GM18951 (cell line): ENCODE measurements around the gene VIM.
A peak's percentile ranks its signal among the peaks of the same experiment; 100 is the strongest.

Experiments used
- POLR2A ChIP-seq: IDR thresholded peaks from 4 replicates; pipeline ENCODE4 v1.6.1; 2011; ENCODE audit warnings: mild to moderate bottlenecking; ENCODE audit not compliant: insufficient read length, insufficient read depth; ENCODE audit errors: extremely low read depth
- in situ Hi-C: fragments of 300-500 bp; cut with MboI; formaldehyde crosslinking; loops from one replicate; pipeline ENCODE4 v1.12.0; 2022; ENCODE audit warnings: low sequenced_read_pairs, mixed read lengths, inconsistent platforms; ENCODE audit not compliant: unreplicated experiment

Gene VIM

GRCh38 chr10:17214971-17215781 is 12.9 kb upstream of the VIM start:
- no peak for TF ChIP-seq POLR2A
- in situ Hi-C loops: no loop called here

DNA sequence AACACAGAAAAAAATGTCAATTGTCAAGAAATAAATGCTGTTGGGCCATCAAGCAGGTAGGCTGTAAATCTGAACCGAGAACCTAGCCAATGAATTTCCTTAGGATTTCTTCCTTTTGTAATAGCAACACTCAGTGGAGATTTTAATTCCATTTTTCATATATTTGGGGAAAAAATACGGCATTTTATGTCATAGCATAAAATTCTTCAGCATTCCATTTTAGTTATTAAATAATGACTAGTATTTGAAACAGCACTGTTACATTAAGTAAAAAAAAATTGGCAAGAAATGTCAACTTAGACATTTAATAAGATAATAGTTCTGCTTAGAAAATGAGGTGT is 12.3 kb upstream of the VIM start:
- no peak for TF ChIP-seq POLR2A
- in situ Hi-C loops: no loop called here

GRCh38 chr10:17216217-17216900 is 11.7 kb upstream of the VIM start:
- TF ChIP-seq POLR2A: no peak
- in situ Hi-C loops: no loop called here

- in situ Hi-C loops: no loop called here
These were observed 11.1 kb upstream of the VIM start for GRCh38 chr10:17216901-17217395.

DNA sequence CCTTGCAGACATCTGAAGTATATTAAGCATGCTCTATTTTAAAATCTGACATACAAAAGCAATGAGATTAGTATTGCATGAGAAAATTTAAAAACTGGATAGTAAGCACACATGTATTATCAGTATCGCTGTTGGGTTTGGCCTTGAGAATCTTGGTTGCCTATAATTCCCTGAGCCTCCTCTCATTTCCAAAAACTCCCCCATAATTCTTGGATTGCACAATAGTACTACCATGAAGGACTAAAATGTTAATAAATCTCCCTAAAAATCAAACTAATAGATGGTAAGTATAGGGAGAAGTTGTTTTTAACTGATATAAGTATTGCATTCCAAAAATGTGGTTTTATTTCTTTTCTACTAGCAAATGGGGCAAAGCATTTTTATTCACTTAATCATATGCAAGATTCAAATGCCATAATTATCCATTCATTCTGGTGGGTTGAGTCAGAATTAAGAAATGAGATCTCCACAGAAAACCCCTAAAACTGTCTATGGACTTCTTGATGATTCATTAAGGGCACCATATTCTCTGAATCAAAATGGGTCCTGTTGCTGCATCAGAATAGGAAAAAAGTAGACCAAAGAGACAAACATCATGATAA is 10.3 kb upstream of the VIM start:
- no peak for TF ChIP-seq POLR2A

More at GRCh38 chr10:17216901-17217395, 11.1 kb upstream of the VIM start:
- TF ChIP-seq POLR2A: no peak

GRCh38 chr10:17219024-17219423 is 9.0 kb upstream of the VIM start:
- TF ChIP-seq POLR2A: no peak
- in situ Hi-C loops: no loop called here

More for the DNA sequence above, 10.3 kb upstream of the VIM start:
- in situ Hi-C loops: no loop called here

DNA sequence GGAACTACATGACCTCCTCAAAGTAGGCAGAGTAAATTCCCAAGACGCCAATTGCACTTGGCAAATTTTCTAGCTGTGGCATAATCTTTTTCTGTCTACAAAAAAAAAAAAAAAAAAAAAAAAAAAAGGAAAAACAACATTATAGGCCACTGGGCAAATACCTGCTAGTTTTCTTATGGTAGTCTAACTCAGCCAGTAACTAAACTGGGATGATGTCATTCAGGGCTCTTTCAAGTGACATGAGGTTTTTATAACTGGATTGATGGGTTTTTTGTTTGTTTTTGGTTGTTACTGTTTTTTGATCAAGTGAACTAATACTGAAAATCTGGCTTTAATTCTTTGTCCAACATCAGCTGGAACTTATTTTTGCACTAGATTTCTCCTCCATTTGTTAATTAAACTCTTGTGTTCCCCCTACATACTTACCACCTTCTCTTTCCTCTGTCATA is 7.4 kb upstream of the VIM start:
- no peak for TF ChIP-seq POLR2A
- in situ Hi-C loops: no loop called here

DNA sequence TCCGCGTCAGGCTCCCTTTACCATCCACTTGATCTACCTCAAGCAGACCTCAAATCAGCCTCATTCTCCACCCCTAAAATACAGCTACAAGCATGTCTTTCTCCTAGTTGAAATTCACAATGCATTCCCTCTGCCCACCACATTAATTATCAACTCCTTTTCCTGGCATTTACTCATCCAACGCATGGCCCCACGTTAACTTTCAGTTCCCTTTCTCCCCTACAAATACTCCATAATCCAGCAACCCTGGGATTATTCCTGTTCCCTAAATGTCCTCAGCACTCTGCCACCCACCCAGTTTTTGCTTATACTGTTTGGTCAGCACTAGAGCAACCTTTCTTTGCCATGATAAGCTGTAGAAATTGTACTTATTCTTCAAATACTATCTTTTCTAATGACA is 5.7 kb upstream of the VIM start:
- in situ Hi-C loops: no loop called here
- TF ChIP-seq POLR2A: no peak

DNA sequence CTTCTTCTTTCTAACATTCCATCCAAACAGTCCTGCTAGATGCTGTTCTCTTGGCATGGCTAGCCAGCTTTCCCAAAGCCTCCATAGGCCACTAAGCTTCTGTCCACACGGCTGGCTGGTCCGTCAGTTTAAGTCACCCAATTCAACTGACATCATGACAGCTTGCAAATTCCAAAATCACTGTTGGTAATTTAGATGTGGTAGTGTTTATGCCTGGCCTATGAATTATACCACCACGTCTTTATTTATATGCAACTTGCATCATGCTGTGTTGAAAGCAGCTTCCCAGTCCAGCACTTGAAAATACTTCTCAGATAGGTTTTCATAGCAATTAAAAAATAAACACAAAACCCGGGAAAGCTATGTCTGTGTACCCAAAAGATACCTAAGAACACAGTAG is 2.2 kb upstream of the VIM start:
- no peak for TF ChIP-seq POLR2A
- in situ Hi-C loops: no loop called here

GRCh38 chr10:17226891-17227303 is 1.1 kb upstream of the VIM start:
- in situ Hi-C loops: no loop called here
- no peak for TF ChIP-seq POLR2A

- in situ Hi-C loops: no loop called here
- no peak for TF ChIP-seq POLR2A
These were observed 512 bp upstream of the VIM start for GRCh38 chr10:17227367-17228090.

DNA sequence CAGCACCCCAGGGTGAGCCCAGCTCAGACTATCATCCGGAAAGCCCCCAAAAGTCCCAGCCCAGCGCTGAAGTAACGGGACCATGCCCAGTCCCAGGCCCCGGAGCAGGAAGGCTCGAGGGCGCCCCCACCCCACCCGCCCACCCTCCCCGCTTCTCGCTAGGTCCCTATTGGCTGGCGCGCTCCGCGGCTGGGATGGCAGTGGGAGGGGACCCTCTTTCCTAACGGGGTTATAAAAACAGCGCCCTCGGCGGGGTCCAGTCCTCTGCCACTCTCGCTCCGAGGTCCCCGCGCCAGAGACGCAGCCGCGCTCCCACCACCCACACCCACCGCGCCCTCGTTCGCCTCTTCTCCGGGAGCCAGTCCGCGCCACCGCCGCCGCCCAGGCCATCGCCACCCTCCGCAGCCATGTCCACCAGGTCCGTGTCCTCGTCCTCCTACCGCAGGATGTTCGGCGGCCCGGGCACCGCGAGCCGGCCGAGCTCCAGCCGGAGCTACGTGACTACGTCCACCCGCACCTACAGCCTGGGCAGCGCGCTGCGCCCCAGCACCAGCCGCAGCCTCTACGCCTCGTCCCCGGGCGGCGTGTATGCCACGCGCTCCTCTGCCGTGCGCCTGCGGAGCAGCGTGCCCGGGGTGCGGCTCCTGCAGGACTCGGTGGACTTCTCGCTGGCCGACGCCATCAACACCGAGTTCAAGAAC is 1.1 kb downstream of the VIM start:
- TF ChIP-seq POLR2A: peak; percentile 91
- in situ Hi-C loops: no loop called here

- no peak for TF ChIP-seq POLR2A
- in situ Hi-C loops: no loop called here
These were observed 1.6 kb downstream of the VIM start for GRCh38 chr10:17229717-17229966.
